Astrocyte of the hippocampus (primary cell): ENCODE measurements around the gene FAIM.
A peak's percentile ranks its signal among the peaks of the same experiment; 100 is the strongest.
"Not testable (repeated sequence)": the region's sequence is repeated elsewhere in the genome, so short reads cannot be mapped to it uniquely, and the experiment has no call there.

ENCODE experiments used
- DNase-seq: peaks from one replicate; pipeline ENCODE4 v3.0.0; 2011; ENCODE audit warnings: low read depth, low spot score

Gene FAIM, protein sequence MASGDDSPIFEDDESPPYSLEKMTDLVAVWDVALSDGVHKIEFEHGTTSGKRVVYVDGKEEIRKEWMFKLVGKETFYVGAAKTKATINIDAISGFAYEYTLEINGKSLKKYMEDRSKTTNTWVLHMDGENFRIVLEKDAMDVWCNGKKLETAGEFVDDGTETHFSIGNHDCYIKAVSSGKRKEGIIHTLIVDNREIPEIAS

DNA sequence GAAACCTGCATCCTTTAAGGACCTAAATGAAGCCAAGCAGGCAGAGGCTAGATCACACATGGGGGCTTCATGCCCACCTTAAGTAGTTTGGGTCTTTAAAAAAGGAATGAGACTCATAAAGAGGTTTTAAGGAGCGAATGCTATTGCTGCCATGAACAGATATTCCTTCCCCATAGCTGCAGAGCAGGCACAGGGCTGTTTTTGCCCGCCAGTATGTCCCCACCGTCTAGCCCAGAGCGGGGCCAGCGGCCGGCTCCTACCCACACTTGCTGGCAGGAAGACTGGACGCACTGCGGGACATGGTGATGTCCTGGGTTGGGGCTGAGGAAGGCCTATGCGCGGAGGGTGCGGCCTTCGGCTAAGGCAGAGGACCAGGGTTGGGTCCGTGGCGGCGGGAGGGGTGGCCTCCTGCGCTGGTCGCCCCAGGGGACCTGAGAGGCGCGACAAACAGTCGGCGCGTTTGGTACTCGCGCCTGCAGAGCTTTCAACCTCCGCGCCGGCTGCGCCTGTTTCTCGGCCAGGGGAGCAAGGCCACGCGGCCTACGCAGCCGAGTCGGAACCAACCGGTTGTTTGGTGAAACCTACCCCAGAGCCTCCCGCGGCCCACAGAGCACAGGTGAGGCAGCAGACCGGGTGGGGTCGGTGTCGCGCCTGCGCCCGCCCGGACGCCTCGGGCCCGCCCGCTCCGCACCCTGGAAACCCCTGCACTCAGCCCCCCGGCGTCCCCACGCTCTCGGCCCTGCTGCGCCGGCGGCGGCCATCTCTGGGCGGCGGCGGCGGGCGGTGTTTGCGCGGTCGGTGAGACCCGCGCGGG lies at the start of gene FAIM:
Gene FAIM (plus strand): TSS at position 450 of the 814 bp plus-strand sequence. CDS start 10,956 bp downstream, outside the sequence.
- peak; percentile 85 for DNase-seq

DNA sequence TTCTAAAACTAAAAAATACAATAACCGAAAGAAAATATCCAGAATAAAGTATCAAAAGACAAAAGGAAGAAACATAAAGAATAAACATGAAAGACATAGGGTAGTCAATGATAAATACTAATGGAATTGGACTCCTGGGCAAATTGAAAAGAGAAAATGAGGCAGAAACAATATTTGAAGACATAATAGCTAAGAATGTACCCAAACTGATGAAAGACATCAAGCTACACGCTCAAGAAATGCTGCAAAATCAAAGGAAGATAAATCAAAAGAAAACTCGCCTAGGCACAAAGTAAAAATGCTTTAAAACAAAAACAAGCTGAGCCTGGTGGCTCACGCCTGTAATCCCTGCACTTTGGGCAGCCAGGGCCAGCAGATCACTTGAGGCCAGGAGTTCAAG lies 49.4 kb upstream of the FAIM start:
- DNase-seq: no peak

DNA sequence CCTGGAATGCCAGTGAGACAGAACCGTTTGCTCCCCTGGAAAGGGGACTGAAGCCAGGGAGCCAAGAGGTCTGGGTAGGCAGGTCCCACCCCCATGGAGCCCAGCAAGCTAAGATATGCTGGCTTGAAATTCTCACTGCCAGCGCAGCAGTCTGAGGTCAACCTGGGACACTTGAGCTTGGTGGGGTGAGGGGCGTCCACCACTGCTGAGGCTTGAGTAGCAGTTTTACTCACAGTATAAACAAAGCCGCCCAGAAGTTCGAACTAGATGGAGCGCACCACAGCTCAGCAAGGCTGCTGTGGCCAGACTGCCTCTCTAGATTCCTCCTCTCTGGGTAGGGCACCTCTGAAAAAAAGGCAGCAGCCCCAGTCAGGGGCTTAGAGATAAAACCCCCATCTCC lies 48.1 kb upstream of the FAIM start:
- DNase-seq: no peak

DNA sequence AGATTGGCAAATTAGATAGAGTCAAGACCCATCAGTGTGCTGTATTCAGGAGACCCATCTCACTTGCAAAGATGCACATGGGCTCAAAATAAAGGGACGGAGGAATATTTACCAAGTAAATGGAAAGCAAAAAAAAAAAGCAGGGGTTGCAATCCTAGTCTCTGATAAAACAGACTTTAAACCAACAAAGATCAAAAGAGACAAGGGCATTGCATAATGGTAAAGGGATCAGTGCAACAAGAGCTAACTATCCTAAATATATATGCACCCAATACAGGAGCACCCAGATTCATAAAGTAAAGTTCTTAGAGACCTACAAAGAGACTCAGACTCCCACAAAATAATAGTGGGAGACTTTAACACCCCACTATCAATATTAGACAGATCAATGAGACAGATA lies 45.7 kb upstream of the FAIM start:
- not testable (repeated sequence) for DNase-seq

DNA sequence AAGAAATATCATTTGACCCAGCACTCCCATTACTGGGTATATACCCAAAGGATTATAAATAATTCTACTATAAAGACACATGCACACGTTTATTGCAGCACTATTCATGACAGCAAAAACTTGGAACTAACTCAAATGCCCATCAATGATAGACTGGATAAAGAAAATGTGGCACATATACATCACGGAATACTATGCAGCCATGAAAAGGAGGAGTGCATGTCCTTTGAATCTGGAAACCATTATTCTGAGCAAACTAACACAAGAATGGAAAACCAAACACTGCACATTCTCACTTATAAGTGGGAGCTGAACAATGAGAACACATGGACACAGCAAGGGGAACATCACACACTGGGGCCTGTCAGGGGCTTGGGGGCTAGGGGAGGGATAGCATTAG lies 42.3 kb upstream of the FAIM start:
- not testable (repeated sequence) for DNase-seq

DNA sequence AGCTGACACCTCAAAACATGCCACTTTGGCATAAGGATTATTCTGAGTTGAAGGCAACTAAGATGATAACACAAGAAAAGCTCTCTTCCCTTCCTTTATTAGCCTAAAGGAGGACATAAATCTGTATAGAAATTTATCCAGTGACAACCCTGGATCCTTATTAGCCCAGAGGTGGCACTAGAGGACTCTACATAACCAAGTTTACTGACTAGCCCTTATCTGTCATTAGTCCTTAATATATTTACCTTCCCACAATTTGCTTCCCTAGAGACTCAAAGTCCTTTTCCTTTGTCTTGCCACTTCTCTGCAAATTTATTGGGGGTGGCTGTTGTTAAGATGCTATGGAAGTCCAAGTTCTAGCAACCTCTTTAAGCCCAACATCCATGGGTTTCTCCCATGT lies 41.2 kb upstream of the FAIM start:
- DNase-seq: no peak

DNA sequence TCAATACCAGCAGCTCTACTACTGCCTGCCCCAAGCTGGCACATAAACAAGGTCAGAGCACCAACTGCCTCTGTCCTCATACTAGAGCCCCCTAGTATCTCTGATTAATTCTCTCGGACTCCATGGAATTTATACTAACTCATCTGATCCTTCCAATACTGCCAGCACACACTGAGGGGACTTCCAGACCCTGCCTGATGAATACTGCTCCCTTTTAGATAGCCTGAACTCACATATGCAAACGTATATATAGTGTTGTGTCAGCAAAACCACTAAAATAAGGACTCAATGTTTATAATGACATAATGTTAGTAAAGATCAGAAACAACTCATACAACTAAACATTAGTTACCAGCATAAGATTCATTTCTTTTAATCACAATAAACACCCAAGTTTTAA lies 39.5 kb upstream of the FAIM start:
- DNase-seq: peak; percentile 43

DNA sequence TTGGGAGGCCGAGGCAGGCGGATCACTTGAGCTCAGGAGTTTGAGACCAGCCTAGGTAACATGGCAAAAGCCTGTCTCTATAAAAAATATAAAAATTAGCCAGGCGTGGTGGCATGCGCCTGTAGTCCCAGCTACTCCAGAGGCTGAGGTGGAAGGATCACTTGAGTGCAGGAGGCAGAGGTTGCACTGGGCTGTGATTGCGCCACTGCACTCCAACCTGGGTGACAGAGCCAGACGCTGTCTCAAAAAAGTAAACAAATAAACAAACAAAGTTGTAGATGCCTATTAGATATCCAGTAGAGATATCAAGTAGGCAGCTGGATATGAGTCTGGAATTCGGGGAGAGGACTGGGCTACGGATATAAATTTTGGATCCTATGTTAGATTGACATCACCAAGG lies 38.9 kb upstream of the FAIM start:
- not testable (repeated sequence) for DNase-seq

DNA sequence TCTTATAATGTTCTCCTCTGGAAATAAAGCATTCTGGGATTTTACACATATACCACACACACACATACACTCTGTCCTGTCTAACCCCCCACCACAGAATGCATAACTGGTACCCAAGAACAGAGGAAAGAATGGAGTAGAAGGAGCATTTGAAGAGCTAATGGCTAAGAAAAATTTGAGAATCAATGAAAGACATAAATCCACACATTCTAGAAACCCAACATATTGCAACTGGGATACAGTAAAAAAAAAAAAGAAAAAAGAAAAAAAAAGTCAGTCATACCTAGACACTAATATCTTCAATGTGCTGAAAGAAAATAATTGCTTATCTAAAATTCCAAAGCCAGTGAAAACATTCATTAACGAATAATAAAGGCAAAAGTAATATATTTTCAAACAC lies 35.4 kb upstream of the FAIM start:
- no peak for DNase-seq

DNA sequence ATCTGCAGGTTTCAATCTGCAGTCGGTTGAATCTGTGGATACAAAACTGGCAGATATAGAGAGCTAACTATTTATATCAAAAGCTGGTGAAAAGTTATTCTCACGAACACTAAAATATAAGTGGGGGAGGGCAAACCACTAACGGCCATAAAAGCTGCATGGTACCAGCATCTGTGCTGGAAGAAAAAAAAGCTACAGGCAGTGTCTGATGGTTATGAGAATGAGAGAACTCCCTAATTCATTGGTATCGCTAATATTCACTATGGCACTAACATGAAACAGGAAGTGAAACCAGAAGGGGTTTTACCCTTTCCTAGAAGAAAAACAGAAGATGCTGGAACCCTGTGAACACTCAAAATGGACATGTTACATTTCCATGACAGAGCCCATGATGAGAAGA lies 30.4 kb upstream of the FAIM start:
- DNase-seq: no peak

DNA sequence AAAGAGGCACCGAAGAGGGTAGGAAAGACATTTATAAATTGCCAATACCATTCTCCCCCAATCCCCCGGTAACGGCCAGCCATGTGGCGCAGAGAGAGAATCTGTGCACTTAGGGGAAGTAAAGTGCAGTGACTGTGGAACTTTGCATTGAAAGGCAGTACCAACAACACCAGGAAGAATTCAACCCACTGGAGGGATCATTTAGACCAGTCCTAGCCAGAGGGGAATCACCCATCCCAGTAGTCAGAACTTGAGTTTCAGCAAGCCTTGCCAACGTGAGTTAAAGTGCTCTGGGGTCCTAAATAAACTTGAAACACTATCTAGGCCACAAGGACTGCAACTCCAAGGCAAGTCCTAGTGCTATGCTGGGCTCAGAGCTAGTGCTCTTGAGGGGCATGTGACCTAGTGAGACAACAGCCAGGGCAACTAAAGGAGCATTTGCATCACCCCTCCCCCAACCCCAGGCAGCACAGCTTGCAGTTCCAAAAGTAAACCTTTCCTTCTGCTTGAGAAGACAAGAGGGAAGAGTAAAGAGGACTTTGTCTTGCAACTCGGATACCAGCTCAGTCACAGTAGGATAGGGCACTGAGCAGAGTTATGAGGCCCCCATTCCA lies 29.5 kb upstream of the FAIM start:
- no peak for DNase-seq

DNA sequence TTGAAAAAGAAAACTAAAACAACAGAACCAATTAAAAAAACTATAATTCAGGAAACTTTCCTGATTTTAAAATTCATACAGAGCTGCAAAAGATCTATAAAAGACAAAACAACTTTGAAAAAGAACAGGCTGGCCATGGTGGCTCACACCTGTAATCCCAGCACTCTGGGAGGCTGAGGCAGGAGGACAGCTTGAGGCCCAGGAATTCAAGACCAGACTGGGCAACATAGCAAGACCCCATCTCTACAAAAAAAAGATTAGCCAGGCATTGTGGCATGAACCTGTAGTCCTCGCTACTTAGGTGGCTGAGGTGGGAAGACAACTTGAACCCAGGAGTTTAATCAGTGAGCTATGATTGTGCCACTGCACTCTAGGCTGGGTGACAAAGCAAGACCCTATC lies 21.2 kb upstream of the FAIM start:
- no peak for DNase-seq

DNA sequence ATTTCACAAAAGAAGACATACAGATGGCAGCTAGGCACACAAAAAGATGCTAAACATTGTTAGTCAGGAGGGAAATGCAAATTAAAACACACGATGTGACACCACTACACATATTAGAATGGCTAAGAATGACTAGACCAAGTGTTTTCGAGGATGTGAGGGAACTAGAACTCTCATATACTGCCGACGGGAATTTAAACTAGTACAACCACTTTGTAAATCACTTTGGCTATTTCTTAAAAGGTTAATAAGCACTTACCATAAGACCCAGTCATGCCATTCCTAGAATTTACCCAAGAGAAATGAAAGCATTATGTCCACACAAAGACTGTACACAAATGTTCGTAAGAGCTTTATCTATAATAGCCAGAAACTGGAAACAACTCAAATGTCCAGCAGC lies 20.1 kb upstream of the FAIM start:
- no peak for DNase-seq

DNA sequence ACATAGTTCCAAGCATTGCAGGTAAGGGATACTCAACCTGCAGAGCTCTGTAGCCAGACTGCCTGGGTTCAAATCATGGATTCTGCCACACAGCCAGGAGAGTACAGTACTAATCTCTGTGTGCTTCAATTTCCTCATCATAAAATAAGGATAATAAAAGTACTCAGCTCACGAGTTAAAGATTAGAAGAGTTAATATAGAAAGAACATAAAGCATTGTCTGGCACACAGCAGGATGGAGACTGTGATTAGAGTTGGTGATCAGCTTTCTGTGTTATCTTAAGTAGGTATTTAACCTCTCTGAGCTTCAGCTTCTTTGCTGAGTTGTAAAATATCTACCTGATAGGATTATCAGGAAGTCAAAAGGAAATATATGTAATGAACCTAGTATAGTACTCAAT lies 17.2 kb upstream of the FAIM start:
- DNase-seq: no peak

DNA sequence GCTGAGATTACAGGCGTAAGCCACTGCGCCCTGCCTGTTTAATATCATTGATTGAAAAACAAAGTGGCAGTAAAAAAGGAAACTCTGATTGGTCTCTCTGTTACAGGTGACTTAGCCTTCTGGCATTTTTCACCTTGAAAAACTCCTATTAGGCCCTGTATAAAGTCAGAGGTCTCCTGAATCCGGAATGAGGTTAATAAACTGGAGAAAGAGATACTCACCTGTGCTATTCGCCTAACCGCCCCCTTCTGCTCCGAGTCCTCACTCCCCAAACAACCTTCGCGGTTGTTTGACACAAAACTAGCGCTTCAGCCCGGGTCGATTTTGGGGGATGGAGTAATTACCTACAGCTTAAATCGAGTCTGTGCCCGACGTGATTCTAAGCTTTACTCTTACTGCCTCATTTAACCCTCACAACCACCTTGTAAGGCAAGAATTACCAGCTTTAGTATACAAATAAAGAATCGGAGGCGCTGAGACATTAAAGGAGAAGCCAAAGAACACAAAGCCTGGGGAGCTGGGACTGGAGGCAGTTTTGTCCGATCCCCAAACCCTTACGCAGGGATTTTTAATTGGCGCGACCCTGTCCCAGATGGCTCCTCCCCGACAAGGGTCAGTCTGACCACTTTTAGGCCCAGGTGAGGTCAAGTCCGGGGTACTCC lies 15.0 kb upstream of the FAIM start:
- DNase-seq: no peak

DNA sequence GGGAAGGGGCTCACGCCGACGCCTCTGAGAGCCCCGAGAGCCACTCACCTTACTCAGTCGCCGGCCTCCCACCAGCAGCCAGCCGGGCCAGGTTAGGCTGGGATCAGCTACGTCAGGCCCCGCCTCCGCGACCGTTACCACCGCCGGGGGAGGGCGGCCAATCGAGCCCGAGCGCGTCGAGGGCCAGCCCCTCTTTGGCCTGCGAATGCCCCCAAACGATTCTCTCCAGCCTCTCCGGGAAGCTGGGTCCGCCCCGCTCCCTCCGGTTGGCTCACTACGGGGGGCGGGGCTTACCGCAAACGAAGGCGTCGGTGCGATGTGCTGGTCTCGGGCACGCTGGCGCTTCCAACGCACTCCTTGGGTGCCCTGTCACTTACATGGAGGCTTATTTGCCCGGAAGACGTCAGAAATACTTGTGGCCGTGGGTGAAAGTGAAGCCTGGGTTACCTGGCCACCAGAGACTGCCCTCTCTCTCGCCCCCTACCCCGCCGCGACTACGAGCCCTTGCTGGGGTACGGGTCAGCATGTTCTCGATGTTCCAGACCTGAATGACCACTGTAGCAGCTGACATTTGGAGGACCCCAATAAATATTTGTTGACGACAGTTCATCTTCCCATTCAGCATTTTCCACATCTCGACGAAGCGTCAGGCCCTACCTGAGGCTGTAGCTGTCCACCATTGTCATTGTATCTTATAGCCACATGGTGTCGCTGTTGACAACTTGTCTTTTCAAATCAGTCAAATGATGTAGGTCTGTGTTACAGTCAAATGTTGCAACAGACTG lies 14.2 kb upstream of the FAIM start, which contains the start of gene CEP70:
Gene CEP70 (minus strand): TSS at position 111 of the 785 bp plus-strand sequence. CDS start 21,333 bp downstream, outside the sequence.
- peak; percentile 99 for DNase-seq

DNA sequence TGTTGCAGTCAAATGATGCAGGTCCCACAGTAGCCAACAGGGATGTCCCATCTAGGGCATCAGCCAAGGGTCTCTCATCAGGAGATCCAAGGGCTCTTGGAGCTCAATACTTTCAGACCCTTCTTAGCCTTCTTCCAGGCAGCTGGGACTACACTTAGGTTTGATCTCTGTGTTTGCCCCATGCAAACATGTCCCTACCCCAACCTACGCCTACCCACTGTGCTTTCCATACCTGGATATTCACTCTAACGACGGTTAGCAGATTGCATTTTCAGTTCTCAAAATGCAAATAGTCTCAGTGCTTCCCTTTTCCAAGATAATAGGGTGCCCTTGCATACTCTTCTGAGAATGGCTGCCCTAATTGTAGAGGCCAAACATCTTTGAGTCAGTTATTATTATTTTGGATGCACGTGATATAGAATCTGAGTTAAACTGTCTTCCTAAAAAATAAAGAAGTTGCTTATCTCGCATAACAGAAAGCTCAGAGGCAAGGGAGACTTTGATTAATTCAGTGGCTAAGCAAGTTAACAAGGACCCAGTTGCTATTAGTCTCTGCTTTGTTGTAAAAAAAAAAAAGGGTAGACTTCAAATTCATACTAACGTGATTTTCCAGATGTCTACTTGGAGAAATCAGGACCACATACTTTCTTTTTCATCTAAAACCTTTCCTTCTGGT lies 13.5 kb upstream of the FAIM start:
- DNase-seq: no peak

DNA sequence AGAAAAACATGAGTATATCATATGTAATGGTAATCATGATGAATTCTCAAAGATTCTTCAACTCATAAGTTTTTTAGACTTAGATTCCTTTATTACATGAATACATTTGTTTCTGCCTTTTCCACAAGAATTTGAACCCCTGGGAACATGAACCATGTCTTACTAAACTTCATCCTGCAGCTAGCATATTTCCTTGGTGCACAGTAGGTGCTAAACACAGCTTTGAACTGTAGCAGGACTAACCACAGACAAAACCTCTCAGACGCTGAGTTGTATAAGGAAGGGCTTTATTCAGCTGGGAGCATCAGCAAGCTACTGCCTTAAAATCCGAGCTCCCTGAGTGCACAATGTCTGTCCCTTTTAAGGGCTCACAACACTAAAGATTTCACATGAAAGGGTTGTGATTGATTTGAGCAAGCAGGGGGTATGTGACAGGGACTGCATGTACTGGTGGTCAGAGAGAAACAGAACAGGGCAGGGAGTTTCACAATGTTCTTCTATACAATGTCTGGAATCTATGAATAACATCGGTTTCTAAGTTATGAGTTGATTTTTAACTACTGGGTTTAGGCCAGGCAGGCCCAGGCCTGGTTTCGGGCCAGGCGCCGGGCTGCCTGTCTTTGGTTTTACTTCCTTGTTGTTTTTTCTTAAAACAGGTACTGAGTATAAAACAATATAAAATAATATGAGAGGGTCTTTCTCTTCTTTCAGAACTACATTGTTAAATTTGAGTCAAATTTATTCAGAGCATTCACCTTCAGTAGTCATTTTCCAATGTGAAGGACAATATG lies 11.2 kb upstream of the FAIM start:
- DNase-seq: not testable (repeated sequence)

DNA sequence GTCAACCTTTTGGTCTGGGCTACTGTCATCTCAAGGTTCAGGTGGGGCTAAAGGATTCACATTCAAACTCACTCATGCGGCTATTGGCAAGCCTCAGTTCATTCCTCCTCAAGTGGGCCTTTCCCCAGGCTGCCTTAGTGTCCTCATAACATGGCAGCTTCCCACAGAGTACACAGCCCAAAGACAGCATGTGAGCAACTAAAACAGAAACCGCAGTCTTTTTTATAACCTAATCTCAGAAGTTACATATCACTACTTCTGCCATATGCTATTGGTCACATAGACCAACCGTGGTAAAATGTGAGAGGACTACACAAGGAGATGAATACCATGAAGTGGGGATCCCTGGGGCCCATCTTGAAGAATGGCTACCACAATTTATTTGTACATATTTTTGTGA lies 10.0 kb upstream of the FAIM start:
- DNase-seq: no peak
